IPS-18c (cell line): Measurements from ENCODE around the gene EPB41L4A.

Experiments
- H3K4me3 ChIP-seq: 2 replicates; pipeline ENCODE4 v1.7.0; 2013; ENCODE audit warnings: low read depth, mild to moderate bottlenecking, low read length, moderate library complexity; ENCODE audit not compliant: insufficient read depth
- H3K9me3 ChIP-seq: one replicate; pipeline ENCODE4 v1.6.1; 2013; ENCODE audit warnings: mild to moderate bottlenecking, low read length, moderate library complexity; ENCODE audit not compliant: control insufficient read depth, insufficient read depth

Gene EPB41L4A

GRCh38 chr5:112138526-112138925, 280.6 kb downstream of the EPB41L4A start:
- Histone ChIP-seq H3K9me3 (no peaks in the 10 kb centered on the region), H3K4me3 (no peak overlapping the region)

GRCh38 chr5:112136773-112137172, 282.3 kb downstream of the EPB41L4A start:
- Histone ChIP-seq H3K9me3 (no peaks in the 10 kb centered on the region), H3K4me3 (no peak overlapping the region)

GRCh38 chr5:112127861-112128260, 291.2 kb downstream of the EPB41L4A start:
- H3K4me3 ChIP-seq: no peak overlapping the region
- H3K9me3 ChIP-seq: no peaks in the 10 kb centered on the region

GRCh38 chr5:112126982-112127381, 292.1 kb downstream of the EPB41L4A start:
- Histone ChIP-seq H3K9me3 (no peaks in the 10 kb centered on the region), H3K4me3 (no peak overlapping the region)

GRCh38 chr5:112125903-112126302, 293.2 kb downstream of the EPB41L4A start:
- no peak overlapping the region for H3K4me3 ChIP-seq

GRCh38 chr5:112124788-112125187, 294.3 kb downstream of the EPB41L4A start:
- H3K4me3 ChIP-seq: no peak overlapping the region
- H3K9me3 ChIP-seq: no peaks in the 10 kb centered on the region

More at GRCh38 chr5:112125903-112126302, 293.2 kb downstream of the EPB41L4A start:
- H3K9me3 ChIP-seq: no peaks in the 10 kb centered on the region

GRCh38 chr5:112123086-112123485, 296.0 kb downstream of the EPB41L4A start:
- Histone ChIP-seq H3K9me3 (no peaks in the 10 kb centered on the region), H3K4me3 (no peak overlapping the region)

- Histone ChIP-seq H3K9me3 (no peaks in the 10 kb centered on the region), H3K4me3 (no peak overlapping the region)
Observed at GRCh38 chr5:112122353-112122752, 296.7 kb downstream of the EPB41L4A start.

- H3K4me3 ChIP-seq: no peak overlapping the region
- H3K9me3 ChIP-seq: no peaks in the 10 kb centered on the region
Observed at GRCh38 chr5:112121258-112121657, 297.8 kb downstream of the EPB41L4A start.

GRCh38 chr5:112119969-112120368, 299.1 kb downstream of the EPB41L4A start:
- H3K9me3 ChIP-seq: no peaks in the 10 kb centered on the region
- H3K4me3 ChIP-seq: no peak overlapping the region

- Histone ChIP-seq H3K4me3 (no peak overlapping the region), H3K9me3 (no peaks in the 10 kb centered on the region)
Observed at GRCh38 chr5:112119508-112119907, 299.6 kb downstream of the EPB41L4A start.

- H3K4me3 ChIP-seq: no peak overlapping the region
- no peaks in the 10 kb centered on the region for H3K9me3 ChIP-seq
Observed at GRCh38 chr5:112117551-112117950, 301.5 kb downstream of the EPB41L4A start.

- H3K9me3 ChIP-seq: no peaks in the 10 kb centered on the region
- H3K4me3 ChIP-seq: no peak overlapping the region
Observed at GRCh38 chr5:112116371-112116770, 302.7 kb downstream of the EPB41L4A start.

- no peak overlapping the region for H3K4me3 ChIP-seq
- H3K9me3 ChIP-seq: no peaks in the 10 kb centered on the region
Observed at GRCh38 chr5:112113565-112113964, 305.5 kb downstream of the EPB41L4A start.
